Activated naive CD8-positive, alpha-beta T cell treated with anti-CD3 and anti-CD28 coated beads for 36 hours (primary cell): Measurements from ENCODE around the gene SRSF8. TPM values are rescaled to one million over a fixed set of nuclear protein-coding genes. Genes with fewer than 3 reads are reported as not detected.

Experiments used
- DNase-seq: peaks from one replicate; pipeline ENCODE4 v3.0.0; 2021
- H3K27ac Mint-ChIP-seq: one replicate; pipeline ENCODE4 v1.8.0; 2022; ENCODE audit warnings: mild to moderate bottlenecking, moderate library complexity, mixed read lengths
- H3K27me3 Mint-ChIP-seq: one replicate; pipeline ENCODE4 v1.8.0; 2022; ENCODE audit warnings: mild to moderate bottlenecking, mixed read lengths
- H3K36me3 Mint-ChIP-seq: one replicate; pipeline ENCODE4 v1.8.0; 2021; ENCODE audit warnings: mild to moderate bottlenecking, mixed read lengths
- H3K4me1 Mint-ChIP-seq: one replicate; pipeline ENCODE4 v1.8.0; 2021; ENCODE audit warnings: mixed read lengths
- H3K4me3 Mint-ChIP-seq: one replicate; pipeline ENCODE4 v1.8.0; 2022; ENCODE audit warnings: mild to moderate bottlenecking, moderate library complexity, mixed read lengths
- H3K9me3 Mint-ChIP-seq: one replicate; pipeline ENCODE4 v1.8.0; 2022; ENCODE audit warnings: mixed read lengths
- total RNA-seq, 2 experiments: library from RNA; stranded (reverse); gene quantifications; one replicate each; pipeline ENCODE4 v1.2.3, GENCODE V29; 2021

SRSF8 gene
- total RNA-seq, 2 experiments from 2014 or later: 46.6 to 47.0 TPM

DNA sequence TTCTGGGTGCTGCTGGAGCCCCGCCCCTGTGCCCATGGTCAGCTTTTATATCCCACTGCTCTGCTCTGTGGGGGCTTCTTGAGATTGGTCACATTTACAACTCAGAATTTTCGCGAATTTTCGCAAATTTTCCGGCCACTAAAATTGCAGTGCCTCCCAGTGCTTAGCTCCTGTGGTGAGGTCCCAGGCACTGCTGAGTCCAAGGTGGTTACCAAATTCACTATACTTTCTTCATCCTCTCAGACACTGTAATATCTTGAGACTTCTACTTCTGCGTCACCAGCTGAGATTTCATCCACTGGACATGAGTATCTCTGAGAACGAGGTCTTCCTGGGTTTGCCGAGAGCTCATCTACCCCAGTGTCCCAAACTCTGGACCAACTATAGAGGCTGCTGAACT is 8.8 kb upstream of the SRSF8 start:
- H3K9me3 Mint-ChIP-seq: no peaks in the 10 kb centered on the region
- no peak for DNase-seq
- no peaks in the 10 kb centered on the region for H3K36me3 Mint-ChIP-seq
- H3K4me3 Mint-ChIP-seq: no peak overlapping the region
- H3K27ac Mint-ChIP-seq: no peak overlapping the region
- peaks cover 2% of the 10 kb centered on the region for H3K4me1 Mint-ChIP-seq
- peaks cover 26% of the 10 kb centered on the region for H3K27me3 Mint-ChIP-seq

DNA sequence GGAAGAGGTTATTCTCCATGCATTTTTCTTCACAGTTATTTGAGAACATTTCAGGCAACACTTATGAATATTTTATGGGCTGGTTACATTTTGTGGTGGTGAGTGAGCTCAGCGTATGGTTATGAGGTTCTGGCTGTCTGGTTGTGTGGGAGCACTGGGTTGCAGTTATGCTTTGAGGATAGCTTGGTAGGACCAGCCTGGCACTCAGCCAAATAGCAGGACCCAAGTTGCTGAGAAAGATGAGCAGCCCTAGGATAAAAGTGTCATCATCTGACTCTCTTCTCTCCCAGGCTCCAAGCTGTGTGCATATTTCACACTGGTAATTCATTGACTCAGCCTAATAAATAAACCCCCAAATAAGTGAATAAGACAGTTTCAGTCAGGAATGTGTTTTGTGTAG is 8.1 kb upstream of the SRSF8 start:
- Mint-ChIP-seq H3K4me3 (no peak overlapping the region), H3K27me3 (peaks cover 25% of the 10 kb centered on the region), H3K27ac (no peak overlapping the region)

GRCh38 chr11:95059046-95059445 is 7.7 kb upstream of the SRSF8 start:
- no peak for DNase-seq
- H3K9me3 Mint-ChIP-seq: no peaks in the 10 kb centered on the region
- no peaks in the 10 kb centered on the region for H3K36me3 Mint-ChIP-seq
- H3K27ac Mint-ChIP-seq: no peak overlapping the region
- peaks cover 2% of the 10 kb centered on the region for H3K4me1 Mint-ChIP-seq
- H3K4me3 Mint-ChIP-seq: no peak overlapping the region
- peaks cover 22% of the 10 kb centered on the region for H3K27me3 Mint-ChIP-seq

More for the DNA sequence above, 8.1 kb upstream of the SRSF8 start:
- DNase-seq: no peak
- H3K9me3 Mint-ChIP-seq: no peaks in the 10 kb centered on the region
- H3K4me1 Mint-ChIP-seq: peaks cover 2% of the 10 kb centered on the region
- no peaks in the 10 kb centered on the region for H3K36me3 Mint-ChIP-seq

DNA sequence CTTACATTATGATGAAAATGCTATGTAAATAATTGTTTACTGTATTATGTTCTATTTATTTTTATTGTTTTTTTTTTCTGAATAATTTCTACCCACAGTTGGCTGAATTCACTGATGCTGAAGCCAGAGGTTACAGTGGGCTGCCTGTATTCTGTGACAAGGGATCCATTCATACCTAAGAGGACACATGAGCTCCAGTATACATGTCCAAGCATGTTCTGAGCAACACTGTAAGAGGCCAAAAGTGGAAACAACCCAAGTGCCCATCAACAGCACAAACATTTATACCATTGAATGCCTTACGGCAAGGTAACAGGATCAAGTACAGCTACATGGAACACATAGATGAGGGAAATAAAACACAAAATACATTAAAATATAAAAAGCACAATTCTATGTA is 1.4 kb upstream of the SRSF8 start:
- no peaks in the 10 kb centered on the region for H3K9me3 Mint-ChIP-seq
- peaks cover 7% of the 10 kb centered on the region for H3K36me3 Mint-ChIP-seq
- no peak for DNase-seq
- H3K4me3 Mint-ChIP-seq: no peak overlapping the region
- H3K4me1 Mint-ChIP-seq: peaks cover 14% of the 10 kb centered on the region
- H3K27me3 Mint-ChIP-seq: peaks cover 5% of the 10 kb centered on the region
- H3K27ac Mint-ChIP-seq: no peak overlapping the region

- Mint-ChIP-seq H3K9me3 (no peaks in the 10 kb centered on the region), H3K36me3 (peaks cover 14% of the 10 kb centered on the region), H3K4me1 (peaks cover 25% of the 10 kb centered on the region), H3K27me3 (no peaks in the 10 kb centered on the region), H3K4me3 (peak overlapping the region; percentile 92), H3K27ac (peak overlapping the region; percentile 94)
- peak; percentile 79 for DNase-seq
Measured at GRCh38 chr11:95067039-95067840, 521 bp downstream of the SRSF8 start.

GRCh38 chr11:95067841-95068219 is 1.1 kb downstream of the SRSF8 start:
- peaks cover 26% of the 10 kb centered on the region for H3K4me1 Mint-ChIP-seq
- H3K27ac Mint-ChIP-seq: peak overlapping the region; percentile 94
- DNase-seq: no peak
- H3K9me3 Mint-ChIP-seq: no peaks in the 10 kb centered on the region
- no peaks in the 10 kb centered on the region for H3K27me3 Mint-ChIP-seq
- H3K36me3 Mint-ChIP-seq: peaks cover 18% of the 10 kb centered on the region
- H3K4me3 Mint-ChIP-seq: peak overlapping the region; percentile 92

DNA sequence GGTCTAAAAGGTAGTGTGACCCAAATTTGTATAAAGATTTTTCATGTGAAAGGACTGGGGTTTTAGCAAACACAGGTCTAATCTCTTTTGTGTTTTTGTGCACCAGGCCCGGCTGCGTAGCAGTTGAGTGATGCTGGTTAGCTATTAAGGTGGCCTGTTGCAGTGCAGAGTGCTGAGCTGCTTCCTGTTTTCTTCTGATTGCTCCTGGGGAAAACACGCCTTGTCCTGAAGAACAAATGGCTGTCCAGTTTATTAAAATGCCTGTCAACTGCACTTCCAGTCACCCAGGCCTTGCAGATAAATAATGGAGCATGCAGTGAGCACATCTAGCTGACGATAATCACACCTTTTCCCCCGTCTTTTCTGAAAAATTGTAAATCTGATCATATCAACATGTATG is 1.8 kb downstream of the SRSF8 start:
- Mint-ChIP-seq H3K4me3 (peak overlapping the region; percentile 92), H3K27ac (peak overlapping the region; percentile 94), H3K27me3 (no peaks in the 10 kb centered on the region), H3K36me3 (peaks cover 20% of the 10 kb centered on the region), H3K4me1 (peaks cover 29% of the 10 kb centered on the region), H3K9me3 (no peaks in the 10 kb centered on the region)
- DNase-seq: peak; percentile 71

- no peak overlapping the region for H3K4me3 Mint-ChIP-seq
- H3K36me3 Mint-ChIP-seq: peaks cover 20% of the 10 kb centered on the region
- peaks cover 29% of the 10 kb centered on the region for H3K4me1 Mint-ChIP-seq
- H3K27ac Mint-ChIP-seq: peak overlapping the region; percentile 3
- DNase-seq: no peak
- H3K27me3 Mint-ChIP-seq: no peaks in the 10 kb centered on the region
- H3K9me3 Mint-ChIP-seq: no peaks in the 10 kb centered on the region
Measured at GRCh38 chr11:95070471-95070870, 3.8 kb downstream of the SRSF8 start.

- no peak for DNase-seq
- peaks cover 24% of the 10 kb centered on the region for H3K4me1 Mint-ChIP-seq
- H3K27me3 Mint-ChIP-seq: no peaks in the 10 kb centered on the region
- peaks cover 20% of the 10 kb centered on the region for H3K36me3 Mint-ChIP-seq
- no peaks in the 10 kb centered on the region for H3K9me3 Mint-ChIP-seq
- H3K4me3 Mint-ChIP-seq: no peak overlapping the region
- no peak overlapping the region for H3K27ac Mint-ChIP-seq
Measured at GRCh38 chr11:95072948-95073347, 6.2 kb downstream of the SRSF8 start.

DNA sequence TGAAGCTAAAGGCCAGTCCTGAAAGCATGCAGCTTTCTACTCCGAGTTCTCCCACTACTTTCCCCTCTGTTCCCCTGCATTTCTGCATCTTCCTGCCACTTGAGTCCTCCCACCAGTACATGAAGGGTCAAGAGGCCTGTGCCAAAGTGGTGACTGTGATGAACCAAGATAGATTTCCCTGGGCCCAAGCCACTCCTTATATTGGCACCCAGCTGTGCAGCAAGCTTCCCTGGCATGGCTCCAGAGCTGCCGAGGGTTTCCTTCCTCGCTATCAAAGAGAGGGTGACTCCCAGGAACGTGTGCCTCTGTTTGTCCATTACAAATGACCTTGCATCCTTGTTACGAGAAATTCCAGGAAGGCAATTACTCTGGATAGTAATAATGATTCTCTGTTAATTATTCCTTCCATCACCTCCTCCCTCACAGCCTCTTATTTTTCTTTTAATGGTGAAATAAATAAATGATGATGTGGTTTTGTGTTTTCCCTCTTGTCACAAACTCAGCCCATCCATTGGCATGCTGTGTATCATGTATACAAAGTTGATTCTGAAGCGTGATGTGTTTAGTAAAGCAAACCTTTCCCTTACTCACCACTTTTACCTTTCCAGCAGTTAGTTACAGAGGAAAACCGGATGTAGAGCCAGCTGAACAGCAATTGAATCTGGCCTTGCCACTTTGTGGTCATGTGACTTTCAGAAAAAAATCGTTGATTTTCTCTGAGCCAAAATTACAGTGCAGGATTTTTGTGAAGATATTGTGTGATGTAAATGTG is 8.3 kb downstream of the SRSF8 start:
- no peak overlapping the region for H3K4me3 Mint-ChIP-seq
- no peaks in the 10 kb centered on the region for H3K9me3 Mint-ChIP-seq
- H3K27me3 Mint-ChIP-seq: no peaks in the 10 kb centered on the region
- no peak overlapping the region for H3K27ac Mint-ChIP-seq
- peaks cover 13% of the 10 kb centered on the region for H3K36me3 Mint-ChIP-seq
- peaks cover 16% of the 10 kb centered on the region for H3K4me1 Mint-ChIP-seq
- DNase-seq: no peak

DNA sequence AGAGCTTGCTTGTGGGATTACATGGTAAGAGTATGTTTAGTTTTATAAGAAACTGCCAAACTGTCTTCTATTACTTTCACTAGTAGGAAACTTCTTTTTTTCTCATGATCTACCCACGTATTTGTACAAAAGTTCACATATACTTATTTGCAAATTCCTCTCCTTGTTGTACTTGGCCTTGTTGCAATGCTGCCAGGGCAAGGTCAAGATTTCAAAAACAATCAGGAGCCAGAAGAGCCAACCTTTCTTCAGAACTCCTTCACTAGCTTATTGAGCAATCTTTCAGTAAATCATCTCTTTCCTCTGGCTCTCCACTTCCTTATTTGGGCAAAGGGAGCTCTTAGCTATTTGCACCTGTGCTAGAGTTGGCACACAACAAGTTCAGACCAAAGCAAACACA is 9.7 kb downstream of the SRSF8 start:
- no peak overlapping the region for H3K27ac Mint-ChIP-seq
- H3K36me3 Mint-ChIP-seq: peaks cover 9% of the 10 kb centered on the region
- no peaks in the 10 kb centered on the region for H3K27me3 Mint-ChIP-seq
- H3K4me3 Mint-ChIP-seq: no peak overlapping the region
- H3K9me3 Mint-ChIP-seq: no peaks in the 10 kb centered on the region
- H3K4me1 Mint-ChIP-seq: peaks cover 10% of the 10 kb centered on the region
- DNase-seq: no peak

- no peak overlapping the region for H3K27ac Mint-ChIP-seq
- H3K9me3 Mint-ChIP-seq: no peaks in the 10 kb centered on the region
- H3K36me3 Mint-ChIP-seq: peaks cover 7% of the 10 kb centered on the region
- DNase-seq: no peak
- H3K4me3 Mint-ChIP-seq: no peak overlapping the region
- H3K27me3 Mint-ChIP-seq: no peaks in the 10 kb centered on the region
- peaks cover 8% of the 10 kb centered on the region for H3K4me1 Mint-ChIP-seq
Measured at GRCh38 chr11:95076981-95077380, 10.3 kb downstream of the SRSF8 start.

DNA sequence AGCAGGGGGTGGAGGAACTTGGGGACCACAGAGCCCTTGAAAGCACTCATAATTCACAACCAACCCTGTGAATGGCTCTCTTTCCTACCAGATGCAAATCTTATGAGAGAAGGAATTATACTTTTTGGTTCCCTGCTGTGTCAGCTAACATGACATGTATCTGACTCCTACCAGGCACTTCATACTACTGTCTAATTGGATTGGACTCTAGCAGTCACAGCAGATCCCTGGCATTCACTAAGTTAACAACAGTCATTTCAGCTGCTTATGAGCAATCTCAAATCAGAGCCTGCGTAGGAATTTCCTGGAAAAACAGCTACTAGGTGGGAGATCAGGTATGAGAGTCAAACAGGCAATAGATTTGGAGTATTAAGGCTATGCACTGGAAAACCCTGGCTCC is 11.8 kb downstream of the SRSF8 start:
- Mint-ChIP-seq H3K36me3 (no peaks in the 10 kb centered on the region), H3K4me1 (peaks cover 8% of the 10 kb centered on the region)

GRCh38 chr11:95081010-95081409 is 14.3 kb downstream of the SRSF8 start:
- Mint-ChIP-seq H3K27ac (no peak overlapping the region), H3K4me3 (no peak overlapping the region), H3K9me3 (no peaks in the 10 kb centered on the region), H3K27me3 (no peaks in the 10 kb centered on the region), H3K36me3 (no peaks in the 10 kb centered on the region), H3K4me1 (peaks cover 25% of the 10 kb centered on the region)
- no peak for DNase-seq

More for the DNA sequence above, 11.8 kb downstream of the SRSF8 start:
- no peak for DNase-seq
- no peak overlapping the region for H3K4me3 Mint-ChIP-seq
- no peak overlapping the region for H3K27ac Mint-ChIP-seq
- H3K27me3 Mint-ChIP-seq: no peaks in the 10 kb centered on the region
- no peaks in the 10 kb centered on the region for H3K9me3 Mint-ChIP-seq

- no peaks in the 10 kb centered on the region for H3K36me3 Mint-ChIP-seq
- DNase-seq: no peak
- no peaks in the 10 kb centered on the region for H3K9me3 Mint-ChIP-seq
- no peak overlapping the region for H3K27ac Mint-ChIP-seq
- H3K27me3 Mint-ChIP-seq: no peaks in the 10 kb centered on the region
- H3K4me1 Mint-ChIP-seq: peaks cover 25% of the 10 kb centered on the region
- H3K4me3 Mint-ChIP-seq: no peak overlapping the region
Measured at GRCh38 chr11:95081412-95081811, 14.7 kb downstream of the SRSF8 start.
